ENCODE measurements around the gene ZNF10.

The ZNF10 gene

DNA sequence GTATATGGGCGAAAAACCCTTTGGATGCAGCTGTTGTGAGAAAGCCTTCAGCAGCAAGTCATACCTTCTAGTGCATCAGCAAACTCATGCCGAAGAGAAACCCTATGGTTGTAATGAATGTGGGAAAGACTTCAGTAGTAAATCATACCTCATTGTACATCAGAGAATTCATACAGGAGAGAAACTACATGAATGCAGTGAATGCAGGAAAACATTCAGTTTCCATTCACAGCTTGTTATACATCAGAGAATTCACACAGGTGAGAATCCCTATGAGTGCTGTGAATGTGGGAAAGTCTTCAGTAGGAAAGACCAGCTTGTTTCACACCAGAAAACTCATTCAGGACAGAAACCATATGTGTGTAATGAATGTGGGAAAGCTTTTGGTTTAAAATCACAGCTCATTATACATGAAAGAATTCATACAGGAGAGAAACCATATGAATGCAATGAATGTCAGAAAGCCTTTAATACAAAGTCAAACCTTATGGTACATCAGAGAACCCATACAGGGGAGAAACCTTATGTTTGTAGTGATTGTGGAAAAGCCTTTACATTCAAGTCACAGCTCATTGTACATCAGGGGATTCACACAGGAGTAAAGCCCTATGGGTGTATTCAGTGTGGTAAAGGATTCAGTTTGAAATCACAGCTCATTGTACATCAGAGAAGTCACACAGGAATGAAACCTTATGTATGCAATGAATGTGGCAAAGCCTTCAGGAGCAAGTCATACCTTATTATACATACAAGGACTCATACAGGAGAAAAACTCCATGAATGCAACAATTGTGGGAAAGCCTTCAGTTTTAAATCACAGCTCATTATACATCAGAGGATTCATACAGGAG is 72.3 kb downstream of the ZNF10 start:
- FAIRE-seq = no peak

DNA sequence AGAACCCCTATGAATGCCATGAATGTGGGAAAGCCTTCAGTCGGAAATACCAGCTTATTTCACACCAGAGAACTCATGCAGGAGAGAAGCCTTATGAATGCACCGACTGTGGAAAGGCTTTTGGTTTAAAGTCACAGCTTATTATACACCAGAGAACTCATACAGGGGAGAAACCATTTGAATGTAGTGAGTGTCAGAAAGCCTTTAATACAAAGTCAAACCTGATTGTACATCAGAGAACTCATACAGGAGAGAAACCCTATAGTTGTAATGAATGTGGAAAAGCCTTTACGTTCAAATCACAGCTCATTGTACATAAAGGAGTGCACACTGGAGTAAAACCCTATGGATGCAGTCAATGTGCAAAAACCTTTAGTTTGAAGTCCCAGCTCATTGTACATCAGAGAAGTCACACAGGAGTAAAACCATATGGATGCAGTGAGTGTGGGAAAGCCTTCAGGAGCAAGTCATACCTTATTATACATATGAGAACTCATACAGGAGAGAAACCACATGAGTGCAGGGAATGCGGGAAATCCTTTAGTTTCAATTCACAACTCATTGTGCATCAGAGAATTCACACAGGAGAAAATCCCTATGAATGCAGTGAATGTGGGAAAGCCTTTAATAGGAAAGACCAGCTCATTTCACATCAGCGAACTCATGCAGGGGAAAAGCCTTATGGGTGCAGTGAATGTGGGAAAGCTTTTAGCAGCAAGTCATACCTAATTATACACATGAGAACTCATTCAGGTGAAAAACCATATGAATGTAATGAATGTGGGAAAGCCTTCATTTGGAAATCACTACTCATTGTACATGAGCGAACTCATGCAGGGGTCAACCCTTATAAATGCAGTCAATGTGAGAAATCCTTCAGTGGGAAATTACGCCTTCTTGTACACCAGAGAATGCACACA is 73.2 kb downstream of the ZNF10 start:
- no peak for FAIRE-seq

DNA sequence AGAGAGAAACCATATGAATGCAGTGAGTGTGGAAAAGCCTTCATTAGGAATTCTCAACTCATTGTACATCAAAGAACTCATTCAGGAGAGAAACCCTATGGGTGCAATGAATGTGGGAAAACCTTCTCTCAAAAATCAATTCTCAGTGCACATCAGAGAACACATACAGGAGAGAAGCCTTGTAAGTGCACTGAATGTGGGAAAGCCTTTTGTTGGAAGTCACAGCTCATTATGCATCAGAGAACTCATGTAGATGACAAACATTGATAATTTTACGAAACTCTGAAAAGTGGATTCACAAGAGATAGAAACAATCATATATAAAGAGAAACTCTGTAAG is 73.8 kb downstream of the ZNF10 start:
- no peak for FAIRE-seq

DNA sequence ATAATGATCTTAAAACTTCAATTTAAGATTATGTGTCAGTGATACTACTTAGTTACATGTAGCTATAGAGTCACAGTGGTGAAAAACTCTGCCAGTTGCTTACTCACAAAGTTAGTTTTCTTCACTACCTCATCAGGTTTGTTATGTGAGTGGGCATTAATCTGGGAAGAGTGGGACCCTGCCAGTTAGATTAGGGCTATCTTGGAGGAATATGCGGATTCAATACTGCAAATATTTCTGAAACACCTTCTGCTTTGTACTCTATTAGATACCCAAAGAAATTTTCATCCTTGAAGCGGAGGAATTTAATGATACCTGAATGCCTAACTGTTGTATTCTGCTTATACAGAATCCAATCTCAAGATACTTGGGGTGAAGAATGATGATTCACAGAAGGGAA is 76.0 kb downstream of the ZNF10 start:
- no peak for FAIRE-seq
